H1 (cell line): Measurements from ENCODE around the gene HECTD4. TPM values are rescaled to one million over a fixed set of nuclear protein-coding genes. Genes with fewer than 3 reads are reported as not detected.

Source experiments
- CTCF ChIA-PET: fragments of 300-600 bp; sonication (Branson Sonifier 250); formaldehyde crosslinking; loops from one replicate; lab custom pipeline; 2021; ENCODE audit not compliant: partially characterized antibody; lab: Charles Lee
- POLR2A ChIA-PET: fragments of 300-600 bp; sonication (Branson Sonifier 250); formaldehyde crosslinking; loops from one replicate; lab custom pipeline; 2021; ENCODE audit warnings: inconsistent platforms; ENCODE audit not compliant: partially characterized antibody; lab: Charles Lee
- DNase-seq, 2 experiments: peaks; one replicate each; pipeline versions ENCODE4 v3.0.0 to v3.0.0-alpha.2; 2010 to 2022; ENCODE audit warnings: low spot score in 2 of 2, low read depth in 1 of 2, mixed read lengths in 1 of 2
- FAIRE-seq: peaks from 2 replicates; lab custom pipeline; 2011; peaks lifted over from hg19 to GRCh38; lab: Jason Lieb, UNC
- H2AFZ ChIP-seq: 2 replicates; pipeline ENCODE4 v1.8.1; 2012; ENCODE audit warnings: low read length, inconsistent platforms
- H2AK5ac ChIP-seq: 2 replicates; pipeline ENCODE4 v1.6.1; 2013; ENCODE audit warnings: low read depth, low read length
- H2BK120ac ChIP-seq: replicated peaks from 2 replicates; pipeline ENCODE3; 2013; ENCODE audit warnings: low read depth, low read length, inconsistent platforms
- H2BK12ac ChIP-seq: 2 replicates; pipeline ENCODE4 v1.6.1; 2013; ENCODE audit warnings: low read depth, low read length
- H2BK15ac ChIP-seq: 2 replicates; pipeline ENCODE4 v1.6.1; 2013; ENCODE audit warnings: low read length
- H2BK20ac ChIP-seq: 2 replicates; pipeline ENCODE4 v1.6.1; 2013; ENCODE audit warnings: low read length
- H2BK5ac ChIP-seq: 2 replicates; pipeline ENCODE4 v1.6.1; 2013; ENCODE audit warnings: low read depth, low read length
- H3K14ac ChIP-seq: 2 replicates; pipeline ENCODE4 v1.6.1; 2013; ENCODE audit warnings: inconsistent platforms; ENCODE audit not compliant: insufficient read length
- H3K18ac ChIP-seq: 2 replicates; pipeline ENCODE4 v1.6.1; 2013; ENCODE audit warnings: low read length; ENCODE audit errors: extremely low read depth
- H3K23ac ChIP-seq: 2 replicates; pipeline ENCODE4 v1.6.1; 2013; ENCODE audit warnings: inconsistent platforms; ENCODE audit not compliant: insufficient read length
- H3K23me2 ChIP-seq: 2 replicates; pipeline ENCODE4 v1.6.1; 2013; ENCODE audit warnings: low read depth, low read length
- H3K27ac ChIP-seq: 2 replicates; pipeline ENCODE4 v1.6.1; 2011; ENCODE audit warnings: low read depth, low read length, inconsistent platforms
- H3K27me3 ChIP-seq, 4 experiments: replicated peaks in 1 of 4; 1 replicate in 1 of 4; 2 replicates in 3 of 4; pipeline versions ENCODE4 v1.6.1 to v1.8.1; 2011 to 2013; ENCODE audit warnings: low read length in 3 of 4, mild to moderate bottlenecking in 3 of 4, inconsistent platforms in 2 of 4, mixed read lengths in 2 of 4, moderate library complexity in 1 of 4; ENCODE audit not compliant: control insufficient read depth in 3 of 4, insufficient read depth in 3 of 4; ENCODE audit errors: extremely low read depth in 1 of 4
- H3K36me3 ChIP-seq, 4 experiments: 2 replicates each; pipeline versions ENCODE4 v1.6.1 to v1.8.1; 2011 to 2013; ENCODE audit warnings: mild to moderate bottlenecking in 4 of 4, low read length in 3 of 4, moderate library complexity in 2 of 4, control low read depth in 1 of 4, inconsistent platforms in 1 of 4; ENCODE audit not compliant: insufficient read depth in 4 of 4, control insufficient read depth in 2 of 4
- H3K4ac ChIP-seq: replicated peaks from 2 replicates; pipeline ENCODE3; 2013; ENCODE audit warnings: low read length, low read depth, mixed read lengths, inconsistent platforms; ENCODE audit not compliant: insufficient read length
- H3K4me1 ChIP-seq, 4 experiments: replicated peaks in 1 of 4; 1 replicate in 1 of 4; 2 replicates in 3 of 4; pipeline versions ENCODE4 v1.6.1 to v1.8.1; 2011 to 2013; ENCODE audit warnings: low read length in 3 of 4, inconsistent platforms in 2 of 4, mixed read lengths in 1 of 4; ENCODE audit not compliant: insufficient read depth in 4 of 4, control insufficient read depth in 3 of 4
- H3K4me2 ChIP-seq, 2 experiments: 2 replicates each; pipeline versions ENCODE4 v1.6.1 to v1.8.1; 2011 to 2013; ENCODE audit warnings: low read depth in 2 of 2, low read length in 2 of 2, control low read depth in 1 of 2, inconsistent platforms in 1 of 2, mild to moderate bottlenecking in 1 of 2; ENCODE audit not compliant: insufficient read depth in 1 of 2
- H3K4me3 ChIP-seq, 4 experiments: fragments of 200-600, 300-600 bp in 1 of 4; sonication (generic), shearing (Covaris generic), sonication (Bioruptor Twin) in 1 of 4; 2 replicates each; pipeline versions ENCODE4 v1.5.1 to v1.8.1; 2011 to 2016; ENCODE audit warnings: low read length in 4 of 4, low read depth in 3 of 4, control low read depth in 2 of 4, inconsistent platforms in 2 of 4, mild to moderate bottlenecking in 2 of 4, mixed read lengths in 1 of 4, moderate library complexity in 1 of 4; ENCODE audit not compliant: insufficient read depth in 2 of 4; ENCODE audit errors: extremely low read depth in 1 of 4
- H3K56ac ChIP-seq: replicated peaks from 2 replicates; pipeline ENCODE3; 2013; ENCODE audit warnings: low read depth, mild to moderate bottlenecking, mixed read lengths, low read length, inconsistent platforms; ENCODE audit not compliant: insufficient read length
- H3K79me1 ChIP-seq: 2 replicates; pipeline ENCODE4 v1.6.1; 2013; ENCODE audit warnings: low read depth, low read length, control low read depth
- H3K79me2 ChIP-seq, 2 experiments: 2 replicates each; pipeline versions ENCODE4 v1.6.1 to v1.8.1; 2012 to 2013; ENCODE audit warnings: low read length in 2 of 2, mild to moderate bottlenecking in 2 of 2, inconsistent platforms in 1 of 2; ENCODE audit not compliant: insufficient read depth in 2 of 2, control insufficient read depth in 1 of 2
- H3K9ac ChIP-seq, 4 experiments: replicated peaks in 1 of 4; 1 replicate in 1 of 4; 2 replicates in 3 of 4; pipeline versions ENCODE4 v1.6.1 to v1.8.1; 2011 to 2013; ENCODE audit warnings: low read depth in 3 of 4, low read length in 3 of 4, control low read depth in 2 of 4, mild to moderate bottlenecking in 2 of 4, moderate library complexity in 2 of 4, inconsistent platforms in 1 of 4; ENCODE audit errors: extremely low read depth in 1 of 4
- H3K9me3 ChIP-seq, 2 experiments: 2 replicates each; pipeline versions ENCODE4 v1.6.1 to v1.8.1; 2012 to 2013; ENCODE audit warnings: mild to moderate bottlenecking in 2 of 2, moderate library complexity in 2 of 2, control low read depth in 1 of 2, inconsistent platforms in 1 of 2, low read depth in 1 of 2, low read length in 1 of 2, mixed read lengths in 1 of 2; ENCODE audit not compliant: insufficient read depth in 2 of 2
- H4K20me1 ChIP-seq, 2 experiments: replicated peaks in 1 of 2; 2 replicates each; pipeline versions ENCODE3 to v1.8.1; 2011 to 2013; ENCODE audit warnings: inconsistent platforms in 2 of 2, low read length in 2 of 2, mild to moderate bottlenecking in 1 of 2; ENCODE audit not compliant: insufficient read depth in 2 of 2, control insufficient read depth in 1 of 2
- H4K5ac ChIP-seq: 2 replicates; pipeline ENCODE4 v1.6.1; 2013; ENCODE audit warnings: low read length, low read depth, mixed read lengths, inconsistent platforms; ENCODE audit not compliant: insufficient read length
- H4K8ac ChIP-seq: 2 replicates; pipeline ENCODE4 v1.8.0; 2013; ENCODE audit warnings: mild to moderate bottlenecking, moderate library complexity, low read length, inconsistent platforms; ENCODE audit not compliant: insufficient read depth; ENCODE audit errors: extremely low read depth
- H4K91ac ChIP-seq: replicated peaks from 2 replicates; pipeline ENCODE3; 2013; ENCODE audit warnings: low read length, mixed read lengths, inconsistent platforms; ENCODE audit not compliant: insufficient read length
- BRCA1 ChIP-seq: IDR thresholded peaks from 2 replicates; pipeline ENCODE4 v1.6.1; 2012; ENCODE audit warnings: low read depth, low read length, improper control_type of control experiment
- EZH2 ChIP-seq: fragments of 200-600 bp; sonication (generic); IDR thresholded peaks from 2 replicates; pipeline ENCODE4 v1.7.1; 2012; ENCODE audit warnings: low read depth, mild to moderate bottlenecking, moderate library complexity, low read length, inconsistent platforms; ENCODE audit not compliant: severe bottlenecking
- SP4 ChIP-seq: IDR thresholded peaks from 2 replicates; pipeline ENCODE4 v1.6.1; 2012; ENCODE audit warnings: low read length, inconsistent platforms
- WGBS, 2 experiments: shearing (Covaris generic) in 1 of 2; methylation state at CpG; one replicate each; pipeline versions ENCODE4 v1.1.6 to v1.1.7; 2013 to 2015; ENCODE audit warnings: low lambda C conversion rate in 2 of 2, mixed read lengths in 2 of 2, inconsistent platforms in 1 of 2, low coverage in 1 of 2, missing lambda C conversion rate in 1 of 2; ENCODE audit not compliant: insufficient replicate concordance in 2 of 2, insufficient coverage in 1 of 2, insufficient read length in 1 of 2; ENCODE audit errors: extremely low coverage in 1 of 2, missing lambda C conversion rate in 1 of 2; 5-methylcytosine and 5-hydroxymethylcytosine counted together
- polyA plus RNA-seq, 7 experiments: library from polyadenylated mRNA; depleted of rRNA in 3 of 7; stranded (reverse) in 5 of 7; unstranded in 2 of 7; fragments of >200 nt in 5 of 7; fragments of 200-250 nt in 2 of 7; gene quantifications; 1 replicate in 5 of 7; 2 replicates in 1 of 7; 4 replicates in 1 of 7; pipeline versions ENCODE4 v1.2.1 to v1.2.3, GENCODE V29; 2011 to 2013; ENCODE audit warnings: missing spikeins in 2 of 7, mixed read lengths in 2 of 7
- total RNA-seq: library from RNA; stranded (reverse); fragmentation: NEBNext Ultra II Directional; extraction: Animal tissue kit (Norgen Biotek cat#: 25700); gene quantifications from 2 replicates; pipeline ENCODE4 v1.2.1, GENCODE V29; 2021

The HECTD4 gene
- total and polyA plus RNA-seq, 2 of the 8 experiments (the other 6 are each of a cell fraction or from before 2014, with no cell fraction given) = 6.5 to 33.7 TPM

GRCh38 chr12:112121780-112122565, 260.3 kb downstream of the HECTD4 start:
- FAIRE-seq = no peak
- Histone ChIP-seq H2BK20ac (no peak overlapping the region), H3K14ac (no peak overlapping the region), H4K5ac (no peak overlapping the region), H3K27ac (no peak overlapping the region), H4K91ac (no peak overlapping the region), H3K36me3 (no peaks in the 10 kb centered on the region), H3K9ac (no peak overlapping the region; a peak in 1 of 7 replicates), H3K56ac (no peak overlapping the region), H4K20me1 (peaks cover 2% of the 10 kb centered on the region in 2 experiments), H2BK12ac (peak overlapping the region; percentile 93; the same call in 1 of the 2 replicates), H2AK5ac (no peak overlapping the region), H3K23ac (no peak overlapping the region), H3K79me1 (no peaks in the 10 kb centered on the region), H2BK120ac (no peak overlapping the region), H2BK5ac (no peak overlapping the region), H3K4ac (no peak overlapping the region), H3K9me3 (no peaks in the 10 kb centered on the region), H3K4me1 (peaks cover 0 to 4% (median 1%) of the 10 kb centered on the region in 4 experiments; a peak in 4 of 7 replicates), H3K4me3 (no peak overlapping the region), H3K79me2 (0 out of 4 replicates have a peak, but pooled peaks cover 0 to 5% of the 10 kb centered on the region in 2 experiments), H3K4me2 (no peak overlapping the region), H4K8ac (peak overlapping the region; percentile 35; the same call in 1 of the 2 replicates), H3K27me3 (no peaks in the 10 kb centered on the region), H2AFZ (peak overlapping the region; percentile 28; the same call in 1 of the 2 replicates), H3K23me2 (peaks cover 4% of the 10 kb centered on the region; the same call in 1 of the 2 replicates), H3K18ac (no peak overlapping the region; the same call in 1 of the 2 replicates), H2BK15ac (no peak overlapping the region)
- 86% methylated on average over 11 of the region's 11 CpGs; no CpG with 5 or more reads in 1 of the 2 experiments for WGBS, 2 experiments
- TF ChIP-seq SP4 (no peak), BRCA1 (no peak), EZH2 (no peak)
- CTCF ChIA-PET = interaction anchor here (0.6 kb wide), 1 partner anchor 9 kb away, joined by 3 read pairs; no protein-coding TSS in a partner anchor
- no peak for DNase-seq
- POLR2A ChIA-PET = interaction anchor here (8.1 kb wide), 1 partner anchor 16 kb away, joined by 90 read pairs; the partner anchor contains the start of gene NAA25
